Inflammatory macrophage treated with lipopolysaccharide for 1 hour (primary cell): ENCODE data around the gene NT5C1B.

Experiments used
- DNase-seq, 2 donors: peaks; one replicate each; pipeline ENCODE4 v3.0.0-alpha.2; 2020 to 2022

The NT5C1B gene

DNA sequence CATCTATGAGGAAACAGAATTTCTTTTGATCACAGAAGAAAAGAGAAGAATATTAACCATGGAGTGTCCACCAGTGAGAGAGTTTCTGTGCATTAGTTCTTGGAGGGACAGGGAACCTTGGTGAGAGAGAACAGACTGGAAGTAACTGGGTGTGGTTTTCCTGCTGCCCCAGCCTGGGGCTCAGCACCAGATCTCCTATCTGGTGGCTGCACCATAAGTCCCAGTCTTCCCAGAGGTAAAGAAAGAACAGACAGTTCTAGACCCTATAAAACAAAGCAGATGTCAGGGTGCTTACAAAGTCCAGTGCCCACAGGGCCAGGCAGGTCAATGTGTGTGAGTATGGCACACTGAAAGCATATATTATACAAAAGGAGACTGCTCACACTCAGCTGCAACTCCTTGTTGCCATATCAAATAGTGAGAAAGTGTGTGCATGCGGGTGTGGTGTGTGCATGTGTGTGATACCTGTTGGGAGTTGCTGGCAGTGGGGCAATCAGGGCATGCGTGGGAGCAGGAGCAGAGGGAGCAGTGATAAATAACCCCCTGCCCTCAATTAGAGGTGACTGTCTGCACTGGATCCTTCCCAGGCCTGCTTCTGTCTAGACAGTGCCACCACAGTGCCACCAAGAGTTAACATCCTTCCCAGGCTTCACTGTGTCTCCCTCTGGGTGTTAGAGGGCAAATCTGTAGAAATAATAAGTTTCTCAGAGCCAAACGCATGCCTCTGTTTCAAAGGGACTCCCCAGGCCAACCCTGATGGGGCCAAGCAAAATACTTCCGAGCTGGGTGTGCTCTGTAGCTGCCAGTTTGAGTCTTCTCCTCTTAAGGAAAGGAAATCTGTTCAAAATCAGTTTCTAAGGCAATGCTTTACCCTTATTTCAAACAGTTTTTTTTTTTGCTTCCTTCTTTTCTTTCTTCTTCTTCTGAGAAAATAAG is 74.6 kb downstream of the NT5C1B start:
- no peak for DNase-seq
